Psoas muscle (tissue), 8 donors: ENCODE measurements around the gene HCN4. TPM values are rescaled to one million over a fixed set of nuclear protein-coding genes. Genes with fewer than 3 reads are reported as not detected.

Source experiments
- ATAC-seq, 4 donors: fragments of 200-7000 bp; cut with Tn5 transposase; one replicate each; pipeline ENCODE4 v1.9.1; 2020; ENCODE audit warnings: moderate library complexity in 3 of 4, mild to moderate bottlenecking in 2 of 4
- DNase-seq, 2 donors: peaks; one replicate each; pipeline ENCODE4 v3.0.0-alpha.2; 2020
- H3K27ac ChIP-seq: fragments of 200-600 bp; one replicate; pipeline ENCODE4 v1.8.0; 2022
- H3K27me3 ChIP-seq, 3 donors: fragments of 200-600 bp in 1 of 3; one replicate each; pipeline versions ENCODE4 v1.6.1 to v1.8.0; 2013 to 2022; ENCODE audit warnings: low read length in 2 of 3, mild to moderate bottlenecking in 2 of 3, moderate library complexity in 1 of 3; ENCODE audit not compliant: insufficient read depth in 3 of 3
- H3K36me3 ChIP-seq, 2 donors: fragments of 200-600 bp in 1 of 2; one replicate each; pipeline versions ENCODE4 v1.6.1 to v1.8.0; 2013 to 2022; ENCODE audit warnings: low read depth in 1 of 2, mild to moderate bottlenecking in 1 of 2, moderate library complexity in 1 of 2; ENCODE audit not compliant: insufficient read depth in 1 of 2
- H3K4me1 ChIP-seq: fragments of 200-600 bp; one replicate; pipeline ENCODE4 v1.8.0; 2022
- H3K4me3 ChIP-seq: fragments of 200-600 bp; one replicate; pipeline ENCODE4 v1.8.0; 2022; ENCODE audit warnings: mild to moderate bottlenecking
- H3K9me3 ChIP-seq: fragments of 200-600 bp; one replicate; pipeline ENCODE4 v1.8.0; 2022
- WGBS, 3 donors: extraction: QIAGEN DNeasy Blood & Tissue Kit; methylation state at CpG; one replicate each; pipeline versions ENCODE4 v1.1.6 to v1.1.7; 2013; 5-methylcytosine and 5-hydroxymethylcytosine counted together
- intact Hi-C, 2 donors: fragments of 100-400 bp; cut with DNase I; formaldehyde crosslinking; loops; one replicate each; pipeline versions ENCODE4 v1.11.0 to v1.14.2; 2022
- polyA plus RNA-seq, 3 donors: library from polyadenylated mRNA; stranded (reverse); fragments of 200-250 nt; gene quantifications; one replicate each; pipeline ENCODE4 v1.2.3, GENCODE V29; 2013
- total RNA-seq, 4 donors: library from RNA; stranded (reverse); fragmentation: NEBNext Ultra II Directional in 2 of 4; extraction: Animal tissue kit (Norgen Biotek cat#: 25700) in 2 of 4; gene quantifications; one replicate each; pipeline versions ENCODE4 v1.2.1 to v1.2.4, GENCODE V29; 2021 to 2023
- TF ChIP-seq, protein P1 (sequence below): fragments of 200-600 bp; IDR thresholded peaks from one replicate; pipeline ENCODE4 v1.8.0; 2022; ENCODE audit warnings: antibody characterized with exemption
- donor health status: healthy with polysubstance abuse.
- donor health status: DM: no; HTN: no; CAD: no; lungs with moderate emphysema.
- donor health status: Bipolar disorder and iron deficiency.
- donor health status: healthy.
- donor health status: DM: yes; HTN: yes; CAD: no.
- donor health status: DM: no; HTN: no; CAD: no.
- donor health status: DM: no; HTN: no; CAD: no.
- donor health status: DM: yes; HTN: yes; CAD: no.

Gene HCN4
- total and polyA plus RNA-seq, 7 donors = not detected

DNA sequence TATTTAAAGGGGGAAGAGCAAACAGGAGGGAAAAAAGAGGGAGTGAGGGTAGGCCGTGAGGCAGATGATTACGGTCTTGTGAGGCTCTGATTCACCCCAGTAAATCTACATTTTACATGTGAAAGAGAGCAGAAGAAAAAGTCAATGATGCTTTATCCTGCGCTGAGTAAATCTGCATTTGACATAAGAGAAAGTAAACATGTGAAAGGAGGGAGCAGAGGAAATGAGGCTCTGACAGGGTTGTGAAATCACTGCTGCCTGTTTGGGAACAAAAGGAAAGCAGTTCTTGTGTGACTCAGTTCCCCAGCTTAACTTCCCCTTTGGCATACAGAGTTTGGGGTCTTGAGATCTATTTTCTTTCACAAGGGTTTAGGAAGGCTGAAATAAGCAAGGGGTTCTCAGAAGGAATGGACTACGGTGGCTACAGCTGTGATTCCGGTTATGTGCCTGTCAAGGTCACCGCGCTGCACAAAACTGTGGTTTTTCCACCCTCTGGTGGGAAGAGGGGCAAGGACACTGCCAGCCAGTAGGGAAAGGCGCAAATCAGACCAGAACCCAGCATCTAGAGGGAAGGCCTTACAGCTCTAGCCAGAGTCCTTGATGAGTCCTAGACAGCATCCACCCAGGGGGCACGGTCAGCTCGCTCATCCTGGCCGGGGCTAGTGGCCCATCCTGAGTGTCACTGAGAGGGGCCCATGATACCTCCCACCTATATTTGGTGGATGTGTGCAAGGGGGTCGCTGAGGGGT, 18.9 kb upstream of the HCN4 start:
- TF ChIP-seq, protein P1, sequence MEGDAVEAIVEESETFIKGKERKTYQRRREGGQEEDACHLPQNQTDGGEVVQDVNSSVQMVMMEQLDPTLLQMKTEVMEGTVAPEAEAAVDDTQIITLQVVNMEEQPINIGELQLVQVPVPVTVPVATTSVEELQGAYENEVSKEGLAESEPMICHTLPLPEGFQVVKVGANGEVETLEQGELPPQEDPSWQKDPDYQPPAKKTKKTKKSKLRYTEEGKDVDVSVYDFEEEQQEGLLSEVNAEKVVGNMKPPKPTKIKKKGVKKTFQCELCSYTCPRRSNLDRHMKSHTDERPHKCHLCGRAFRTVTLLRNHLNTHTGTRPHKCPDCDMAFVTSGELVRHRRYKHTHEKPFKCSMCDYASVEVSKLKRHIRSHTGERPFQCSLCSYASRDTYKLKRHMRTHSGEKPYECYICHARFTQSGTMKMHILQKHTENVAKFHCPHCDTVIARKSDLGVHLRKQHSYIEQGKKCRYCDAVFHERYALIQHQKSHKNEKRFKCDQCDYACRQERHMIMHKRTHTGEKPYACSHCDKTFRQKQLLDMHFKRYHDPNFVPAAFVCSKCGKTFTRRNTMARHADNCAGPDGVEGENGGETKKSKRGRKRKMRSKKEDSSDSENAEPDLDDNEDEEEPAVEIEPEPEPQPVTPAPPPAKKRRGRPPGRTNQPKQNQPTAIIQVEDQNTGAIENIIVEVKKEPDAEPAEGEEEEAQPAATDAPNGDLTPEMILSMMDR = no peak
- no peaks in the 10 kb centered on the region for H3K36me3 ChIP-seq
- ATAC-seq (no peak), DNase-seq (no peak)
- H3K9me3 ChIP-seq = no peaks in the 10 kb centered on the region
- H3K27me3 ChIP-seq = peaks cover 0 to 25% (median 3%) of the 10 kb centered on the region in 3 donors
- no peaks in the 10 kb centered on the region for H3K4me1 ChIP-seq
- intact Hi-C loops = no loop called here
- WGBS, 3 donors = 70 to 73% (median 72%) methylated on average over 12 of the region's 12 CpGs
- no peak overlapping the region for H3K27ac ChIP-seq
- no peak overlapping the region for H3K4me3 ChIP-seq

- TF ChIP-seq, protein P1 = no peak
- WGBS, 3 donors = 45 to 50% (median 48%) methylated on average over 8 of the region's 8 CpGs
- no peaks in the 10 kb centered on the region for H3K4me1 ChIP-seq
- H3K36me3 ChIP-seq = no peaks in the 10 kb centered on the region
- H3K4me3 ChIP-seq = no peak overlapping the region
- DNase-seq (no peak), ATAC-seq (no peak)
- H3K27me3 ChIP-seq = peaks cover 0 to 25% (median 3%) of the 10 kb centered on the region in 3 donors
- no peaks in the 10 kb centered on the region for H3K9me3 ChIP-seq
- intact Hi-C loops = no loop called here
- H3K27ac ChIP-seq = no peak overlapping the region
Measured at GRCh38 chr15:73386886-73387506, 18.2 kb upstream of the HCN4 start.

- intact Hi-C loops = no loop called here
- Histone ChIP-seq H3K27ac (no peak overlapping the region), H3K27me3 (peaks cover 0 to 32% (median 2%) of the 10 kb centered on the region in 3 donors), H3K4me1 (no peaks in the 10 kb centered on the region), H3K9me3 (no peaks in the 10 kb centered on the region), H3K4me3 (no peak overlapping the region), H3K36me3 (no peaks in the 10 kb centered on the region)
- WGBS, 3 donors = 81 to 86% (median 85%) methylated on average over 5 of the region's 5 CpGs
- TF ChIP-seq, protein P1 = no peak
- no peak for ATAC-seq
- DNase-seq = no peak
Measured at GRCh38 chr15:73386238-73386637, 17.5 kb upstream of the HCN4 start.

- Histone ChIP-seq H3K27ac (no peak overlapping the region), H3K4me1 (no peaks in the 10 kb centered on the region), H3K27me3 (peaks cover 0 to 40% (median 5%) of the 10 kb centered on the region in 3 donors), H3K9me3 (no peaks in the 10 kb centered on the region), H3K36me3 (no peaks in the 10 kb centered on the region), H3K4me3 (no peak overlapping the region)
- DNase-seq (no peak), ATAC-seq (no peak)
- TF ChIP-seq, protein P1 = no peak
- WGBS, 3 donors = 73 to 77% (median 76%) methylated on average over 9 of the region's 9 CpGs
- intact Hi-C loops = no loop called here
Measured at GRCh38 chr15:73385205-73385604, 16.4 kb upstream of the HCN4 start.
